ENCODE data around the gene ZBTB7B. TPM values are rescaled to one million over a fixed set of nuclear protein-coding genes. Genes with fewer than 3 reads are reported as not detected.
"Not testable (repeated sequence)": the region's sequence is repeated elsewhere in the genome, so short reads cannot be mapped to it uniquely, and the experiment has no call there.

The ZBTB7B gene
- total RNA-seq, 6 experiments from 2014 or later, result 31.1 to 37.1 (median 34.1) TPM

- no peaks in the 10 kb centered on the region for H3K27me3 Mint-ChIP-seq (ENCODE audit: insufficient read depth)
- H3K27ac Mint-ChIP-seq, result no peak overlapping the region
- H3K4me1 Mint-ChIP-seq (ENCODE audit: low read depth), result peaks cover 12% of the 10 kb centered on the region
- H3K4me3 Mint-ChIP-seq, result no peak overlapping the region
- no peak for TF ChIP-seq CTCF (IDR thresholded peaks at IDR 0.05)
- peaks cover 8% of the 10 kb centered on the region; the same call in 1 of the 2 replicates for H3K36me3 Mint-ChIP-seq (ENCODE audit: low read depth)
- no peaks in the 10 kb centered on the region for H3K9me3 Mint-ChIP-seq
- DNase-seq, result no peak
Observed at GRCh38 chr1:154983776-154984466, 18.7 kb upstream of the ZBTB7B start.

- H3K4me1 Mint-ChIP-seq (ENCODE audit: low read depth); H3K27me3 Mint-ChIP-seq (ENCODE audit: insufficient read depth); H3K36me3 Mint-ChIP-seq (ENCODE audit: low read depth); H3K27ac Mint-ChIP-seq; H3K4me3 Mint-ChIP-seq; H3K9me3 Mint-ChIP-seq; DNase-seq: not testable (repeated sequence)
Observed at GRCh38 chr1:154986736-154987135, 15.9 kb upstream of the ZBTB7B start.

- DNase-seq, result no peak
- Mint-ChIP-seq H3K27me3 (ENCODE audit: insufficient read depth) (no peaks in the 10 kb centered on the region), H3K9me3 (no peaks in the 10 kb centered on the region), H3K4me1 (ENCODE audit: low read depth) (peaks cover 6% of the 10 kb centered on the region), H3K27ac (no peak overlapping the region), H3K36me3 (ENCODE audit: low read depth) (no peaks in the 10 kb centered on the region), H3K4me3 (no peak overlapping the region)
- TF ChIP-seq CTCF (IDR thresholded peaks at IDR 0.05), result no peak
Observed at GRCh38 chr1:154987326-154987725, 15.3 kb upstream of the ZBTB7B start.

- no peak for DNase-seq
Observed at GRCh38 chr1:154988058-154988954, 14.3 kb upstream of the ZBTB7B start.

GRCh38 chr1:154989195-154989860, 13.3 kb upstream of the ZBTB7B start:
- H3K36me3 Mint-ChIP-seq (ENCODE audit: low read depth), result no peaks in the 10 kb centered on the region
- H3K9me3 Mint-ChIP-seq, result no peaks in the 10 kb centered on the region
- TF ChIP-seq CTCF (IDR thresholded peaks at IDR 0.05), result no peak
- H3K4me3 Mint-ChIP-seq, result no peak overlapping the region
- peaks cover 7% of the 10 kb centered on the region for H3K4me1 Mint-ChIP-seq (ENCODE audit: low read depth)
- peaks cover 2% of the 10 kb centered on the region; the same call in 1 of the 2 replicates for H3K27me3 Mint-ChIP-seq (ENCODE audit: insufficient read depth)
- no peak overlapping the region for H3K27ac Mint-ChIP-seq
- DNase-seq, result no peak

More at GRCh38 chr1:154988058-154988954, 14.3 kb upstream of the ZBTB7B start:
- Mint-ChIP-seq H3K27me3 (ENCODE audit: insufficient read depth) (peaks cover 2% of the 10 kb centered on the region; the same call in 1 of the 2 replicates), H3K9me3 (no peaks in the 10 kb centered on the region), H3K27ac (no peak overlapping the region), H3K36me3 (ENCODE audit: low read depth) (no peaks in the 10 kb centered on the region), H3K4me1 (ENCODE audit: low read depth) (peaks cover 6% of the 10 kb centered on the region), H3K4me3 (no peak overlapping the region)
- TF ChIP-seq CTCF (IDR thresholded peaks at IDR 0.05), result peak; percentile 30; the same call in 1 of the 2 replicates

Measured in HFFc6 (cell line).